Kidney (tissue), 14 donors: Measurements from ENCODE around the gene PMIS2. TPM values are rescaled to one million over a fixed set of nuclear protein-coding genes. Genes with fewer than 3 reads are reported as not detected.
A peak's percentile ranks its signal among the peaks of the same experiment; 100 is the strongest.

Experiments used
- DNase-seq, 5 donors: peaks; one replicate each; pipeline ENCODE4 v3.0.0-alpha.2; 2013 to 2020
- FAIRE-seq: peaks from 2 replicates; lab custom pipeline; 2012; peaks lifted over from hg19 to GRCh38; lab: Jason Lieb, UNC
- H3K27ac ChIP-seq, 2 donors: one replicate each; pipeline ENCODE4 v1.7.0; 2013; ENCODE audit warnings: low read depth in 2 of 2, low read length in 2 of 2, inconsistent platforms in 1 of 2
- H3K27me3 ChIP-seq: one replicate; pipeline ENCODE4 v1.7.1; 2013; ENCODE audit warnings: low read length, inconsistent platforms; ENCODE audit not compliant: control insufficient read depth, insufficient read depth
- H3K36me3 ChIP-seq, 3 donors: one replicate each; pipeline versions ENCODE4 v1.7.0 to v1.7.1; 2013; ENCODE audit warnings: low read length in 3 of 3, control low read depth in 1 of 3, inconsistent platforms in 1 of 3; ENCODE audit not compliant: insufficient read depth in 3 of 3, control insufficient read depth in 2 of 3
- H3K4me1 ChIP-seq, 3 donors: one replicate each; pipeline versions ENCODE4 v1.7.0 to v1.7.1; 2013; ENCODE audit warnings: low read length in 3 of 3, inconsistent platforms in 1 of 3, low read depth in 1 of 3; ENCODE audit not compliant: control insufficient read depth in 2 of 3, insufficient read depth in 2 of 3
- H3K4me3 ChIP-seq, 3 donors: one replicate each; pipeline versions ENCODE4 v1.7.0 to v1.8.1; 2013; ENCODE audit warnings: low read length in 3 of 3, control low read depth in 1 of 3, inconsistent platforms in 1 of 3
- H3K9ac ChIP-seq, 3 donors: one replicate each; pipeline versions ENCODE4 v1.7.0 to v1.7.1; 2013; ENCODE audit warnings: low read length in 3 of 3, control low read depth in 1 of 3, inconsistent platforms in 1 of 3
- H3K9me3 ChIP-seq, 3 donors: one replicate each; pipeline versions ENCODE4 v1.7.0 to v1.7.1; 2013; ENCODE audit warnings: low read length in 3 of 3, control low read depth in 1 of 3, inconsistent platforms in 1 of 3; ENCODE audit not compliant: control insufficient read depth in 2 of 3, insufficient read depth in 1 of 3
- CTCF ChIP-seq: IDR thresholded peaks from 3 replicates; pipeline ENCODE4 v1.5.1; 2012; ENCODE audit warnings: mild to moderate bottlenecking, moderate library complexity, borderline replicate concordance; ENCODE audit not compliant: insufficient read depth; ENCODE audit errors: extremely low read depth
- intact Hi-C: fragments of 100-400 bp; cut with DNase I; formaldehyde crosslinking; loops from one replicate; pipeline ENCODE4 v1.11.1; 2022
- polyA plus RNA-seq: library from polyadenylated mRNA; stranded (reverse); fragments of 350-450 nt; fragmentation: Illumina TruSeq; extraction: RNeasy Lipid Tissue Mini Kit (QIAGEN cat#74804); gene quantifications from one replicate; pipeline ENCODE4 v1.2.3, GENCODE V29; 2014; ENCODE audit warnings: low read depth, low replicate concordance; ENCODE audit not compliant: insufficient read depth
- total RNA-seq: library from RNA; stranded (reverse); fragmentation: NEBNext Ultra II Directional; extraction: Animal tissue kit (Norgen Biotek cat#: 25700); gene quantifications from one replicate; pipeline ENCODE4 v1.2.1, GENCODE V29; 2021
- donor health status: control.
- donor health status: control.
- donor health status: control.
- donor health status: control.
- donor health status: control.
- donor health status: DM: yes; HTN: yes; CAD: no.
- donor health status: Normal renal cell carcinoma (clear cell type).

PMIS2 gene
- total and polyA plus RNA-seq, 2 donors from 2014 or later: not detected

GRCh38 chr19:35544110-35544802 is 41.7 kb upstream of the PMIS2 start:
- H3K9ac ChIP-seq: peak overlapping the region; percentile 24 to 81 (median 78)
- peaks cover 0 to 16% (median 7%) of the 10 kb centered on the region in 3 donors for H3K4me1 ChIP-seq
- no peaks in the 10 kb centered on the region for H3K9me3 ChIP-seq
- TF ChIP-seq CTCF: no peak
- FAIRE-seq (no peak), DNase-seq (no peak)
- H3K27me3 ChIP-seq: no peaks in the 10 kb centered on the region
- peak overlapping the region; percentile 44 to 94 (median 84) for H3K4me3 ChIP-seq
- intact Hi-C loops: no loop called here
- peaks cover 0 to 3% (median 0%) of the 10 kb centered on the region in 3 donors for H3K36me3 ChIP-seq
- H3K27ac ChIP-seq: no peak overlapping the region

- Histone ChIP-seq H3K27ac (peak within 1 kb of the TSS; percentile 67 to 76), H3K9me3 (no peaks in the 10 kb centered on the region), H3K36me3 (peaks cover 0 to 3% (median 0%) of the 10 kb centered on the region in 3 donors), H3K4me1 (peaks cover 0 to 16% (median 7%) of the 10 kb centered on the region in 3 donors), H3K27me3 (no peaks in the 10 kb centered on the region), H3K4me3 (peak within 1 kb of the TSS; percentile 64 to 94 (median 84)), H3K9ac (peak within 1 kb of the TSS; percentile 49 to 81 (median 78))
- FAIRE-seq: no peak
- intact Hi-C loops: no loop called here
- TF ChIP-seq CTCF: no peak
- DNase-seq: peak; percentile 94 to 98 (median 96)
These were observed 40.7 kb upstream of the PMIS2 start, which contains the start of gene TMEM147 for GRCh38 chr19:35545001-35545854. Gene TMEM147, plus strand, starts transcription at chr19:35545626. Its CDS starts 114 bp downstream, at chr19:35545740.

GRCh38 chr19:35545855-35546381 is 40.1 kb upstream of the PMIS2 start:
- DNase-seq (peak in 1 of 5 donors; percentile 33), FAIRE-seq (no peak)
- TF ChIP-seq CTCF: no peak
- peaks cover 0 to 3% (median 0%) of the 10 kb centered on the region in 3 donors for H3K36me3 ChIP-seq
- H3K27me3 ChIP-seq: no peaks in the 10 kb centered on the region
- H3K9me3 ChIP-seq: no peaks in the 10 kb centered on the region
- H3K27ac ChIP-seq: peak overlapping the region in 1 of 2 donors; percentile 76
- H3K4me3 ChIP-seq: peak overlapping the region; percentile 64 to 94 (median 67)
- intact Hi-C loops: no loop called here
- H3K9ac ChIP-seq: peak overlapping the region; percentile 44 to 81 (median 49)
- H3K4me1 ChIP-seq: peaks cover 0 to 16% (median 7%) of the 10 kb centered on the region in 3 donors
